GM19023 (cell line): ENCODE measurements around the gene CTNNA3.

Experiments
- ATAC-seq: cut with Tn5 transposase; IDR thresholded peaks from one replicate; pipeline ENCODE4 v1.9.1; 2021; ENCODE audit warnings: mild to moderate bottlenecking, moderate library complexity; ENCODE audit not compliant: unreplicated experiment

The CTNNA3 gene

GRCh38 chr10:66591865-66592264 is 1104.1 kb downstream of the CTNNA3 start:
- ATAC-seq = no peak

GRCh38 chr10:66587680-66588050 is 1108.3 kb downstream of the CTNNA3 start:
- ATAC-seq = no peak

- no peak for ATAC-seq
These were observed 1108.9 kb downstream of the CTNNA3 start for GRCh38 chr10:66586897-66587679.

GRCh38 chr10:66586073-66586472 is 1109.9 kb downstream of the CTNNA3 start:
- ATAC-seq = no peak

- no peak for ATAC-seq
These were observed 1120.6 kb downstream of the CTNNA3 start for GRCh38 chr10:66575251-66575855.

- no peak for ATAC-seq
These were observed 1123.3 kb downstream of the CTNNA3 start for GRCh38 chr10:66572700-66573099.

GRCh38 chr10:66565999-66566398 is 1130.0 kb downstream of the CTNNA3 start:
- no peak for ATAC-seq

- no peak for ATAC-seq
These were observed 1131.7 kb downstream of the CTNNA3 start for GRCh38 chr10:66564287-66564686.

GRCh38 chr10:66555061-66555460 is 1140.9 kb downstream of the CTNNA3 start:
- no peak for ATAC-seq

- no peak for ATAC-seq
These were observed 1143.7 kb downstream of the CTNNA3 start for GRCh38 chr10:66552331-66552730.

- no peak for ATAC-seq
These were observed 1145.6 kb downstream of the CTNNA3 start for GRCh38 chr10:66550351-66550750.

GRCh38 chr10:66538908-66539307 is 1157.1 kb downstream of the CTNNA3 start:
- no peak for ATAC-seq

- no peak for ATAC-seq
These were observed 1157.6 kb downstream of the CTNNA3 start for GRCh38 chr10:66538371-66538770.

GRCh38 chr10:66537186-66537585 is 1158.8 kb downstream of the CTNNA3 start:
- no peak for ATAC-seq

GRCh38 chr10:66535439-66535838 is 1160.6 kb downstream of the CTNNA3 start:
- ATAC-seq = no peak

GRCh38 chr10:66534866-66535265 is 1161.1 kb downstream of the CTNNA3 start:
- no peak for ATAC-seq

- no peak for ATAC-seq
These were observed 1174.5 kb downstream of the CTNNA3 start for GRCh38 chr10:66521506-66521905.

- ATAC-seq = no peak
These were observed 1176.4 kb downstream of the CTNNA3 start for GRCh38 chr10:66519616-66520015.

- ATAC-seq = no peak
These were observed 1181.3 kb downstream of the CTNNA3 start for GRCh38 chr10:66514666-66515065.

GRCh38 chr10:66513504-66513903 is 1182.5 kb downstream of the CTNNA3 start:
- ATAC-seq = no peak

GRCh38 chr10:66505003-66505657 is 1190.9 kb downstream of the CTNNA3 start:
- ATAC-seq = no peak

GRCh38 chr10:66501356-66501755 is 1194.6 kb downstream of the CTNNA3 start:
- ATAC-seq = no peak
